ENCODE data around the gene RANBP2.

GRCh38 chr2:108691447-108691846 is 27.8 kb upstream of the RANBP2 start:
- TF ChIP-seq CTCF (IDR thresholded peaks at IDR 0.05; ENCODE audit: low read depth, low read length, poor library complexity, severe bottlenecking) (no peak), EZH2phosphoT487 (IDR thresholded peaks at IDR 0.05; ENCODE audit: borderline replicate concordance, low read length) (no peak)
